Keratinocyte (primary cell): ENCODE results near the gene EBF4.

Experiments used
- CTCF ChIP-seq, 3 experiments: IDR thresholded peaks in 1 of 3; conservative IDR thresholded peaks in 1 of 3; optimal IDR thresholded peaks in 1 of 3; 2 replicates in 2 of 3; 3 replicates in 1 of 3; pipeline versions ENCODE3 to v1.5.1; 2011; ENCODE audit warnings: low read length in 3 of 3, mild to moderate bottlenecking in 3 of 3, moderate library complexity in 2 of 3, control low read depth in 1 of 3, inconsistent platforms in 1 of 3; ENCODE audit not compliant: insufficient read depth in 2 of 3; ENCODE audit errors: extremely low read depth in 1 of 3
- EZH2 ChIP-seq: IDR thresholded peaks from one replicate; pipeline ENCODE4 v1.6.1; 2012; ENCODE audit warnings: inconsistent platforms, mild to moderate bottlenecking, low read length, moderate library complexity

- TF ChIP-seq CTCF (optimal IDR thresholded peaks at IDR 0.05 in 1 of 3, IDR thresholded peaks at IDR 0.05 in 1 of 3, conservative IDR thresholded peaks at IDR 0.05 in 1 of 3; ENCODE audit: extremely low read depth in 1 of 3, insufficient read depth in 2 of 3, low read length in 3 of 3) (no peak), EZH2 (no peak)
Observed at GRCh38 chr20:2778602-2779321, 86.2 kb downstream of the EBF4 start.
